Eye (tissue), 1 donor: ENCODE results near the gene MSTO1.
A peak's percentile ranks its signal among the peaks of the same experiment; 100 is the strongest.
"Not testable (repeated sequence)": the region's sequence is repeated elsewhere in the genome, so short reads cannot be mapped to it uniquely, and the experiment has no call there.

ENCODE experiments used
- DNase-seq: peaks from one replicate; pipeline ENCODE4 v3.0.0-alpha.2; 2015

The MSTO1 gene

DNA sequence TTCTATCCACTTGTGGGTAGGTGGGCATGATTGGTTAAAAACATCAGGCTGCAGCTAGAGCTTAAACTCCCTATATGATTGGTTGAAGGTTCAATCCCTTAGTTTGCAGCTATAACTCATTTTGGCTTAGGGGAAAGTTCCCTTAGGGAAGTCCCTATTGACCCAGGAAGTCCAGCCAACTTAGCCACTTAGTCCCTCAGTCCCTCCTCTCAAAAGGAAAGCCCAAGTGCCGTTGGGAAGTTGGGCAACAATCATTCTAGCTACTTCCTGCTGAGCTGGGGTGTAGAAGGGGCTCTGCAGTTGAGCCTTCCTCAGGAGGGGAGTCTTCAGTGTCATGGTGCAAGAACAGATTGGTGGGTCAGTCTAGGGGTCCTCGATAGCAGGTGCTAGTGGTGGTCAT, 12.2 kb downstream of the MSTO1 start:
- DNase-seq: no peak

DNA sequence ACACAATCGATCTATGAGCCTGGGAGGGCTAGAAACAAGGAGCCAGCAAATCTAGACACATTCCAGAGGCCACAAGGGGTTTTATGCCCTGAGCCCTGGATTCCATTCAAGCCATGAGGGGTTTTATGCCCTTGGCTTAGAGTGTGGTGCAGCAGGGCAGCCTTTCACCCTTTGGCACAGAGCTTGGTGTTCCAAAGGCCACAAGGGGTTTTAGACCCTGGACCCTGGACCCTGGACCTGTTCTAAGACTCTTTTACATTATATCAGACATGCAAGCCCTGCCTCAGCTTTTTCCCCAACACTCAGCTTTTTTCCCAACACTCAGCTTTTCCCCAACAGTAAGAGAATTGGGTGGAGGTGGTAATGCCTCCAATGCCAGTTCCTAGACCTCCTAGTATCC, 13.3 kb downstream of the MSTO1 start:
- DNase-seq: no peak

DNA sequence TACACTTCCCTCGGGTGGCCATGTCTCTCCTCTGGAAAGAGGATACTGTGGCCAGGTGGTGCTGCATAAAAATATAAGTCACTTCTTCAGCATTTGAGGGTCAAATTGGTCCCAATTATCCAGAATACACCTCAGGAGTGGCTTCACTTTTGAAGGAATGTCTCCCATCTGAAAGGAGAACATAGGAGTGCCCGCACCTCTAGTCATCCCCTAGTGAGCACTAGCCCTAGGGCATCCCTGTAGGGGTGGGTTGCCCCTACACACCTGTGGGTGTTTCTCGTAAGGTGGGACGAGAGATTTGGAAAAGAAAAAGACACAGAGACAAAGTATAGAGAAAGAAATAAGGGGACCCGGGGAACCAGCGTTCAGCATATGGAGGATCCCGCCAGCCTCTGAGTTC, 16.4 kb downstream of the MSTO1 start:
- not testable (repeated sequence) for DNase-seq

DNA sequence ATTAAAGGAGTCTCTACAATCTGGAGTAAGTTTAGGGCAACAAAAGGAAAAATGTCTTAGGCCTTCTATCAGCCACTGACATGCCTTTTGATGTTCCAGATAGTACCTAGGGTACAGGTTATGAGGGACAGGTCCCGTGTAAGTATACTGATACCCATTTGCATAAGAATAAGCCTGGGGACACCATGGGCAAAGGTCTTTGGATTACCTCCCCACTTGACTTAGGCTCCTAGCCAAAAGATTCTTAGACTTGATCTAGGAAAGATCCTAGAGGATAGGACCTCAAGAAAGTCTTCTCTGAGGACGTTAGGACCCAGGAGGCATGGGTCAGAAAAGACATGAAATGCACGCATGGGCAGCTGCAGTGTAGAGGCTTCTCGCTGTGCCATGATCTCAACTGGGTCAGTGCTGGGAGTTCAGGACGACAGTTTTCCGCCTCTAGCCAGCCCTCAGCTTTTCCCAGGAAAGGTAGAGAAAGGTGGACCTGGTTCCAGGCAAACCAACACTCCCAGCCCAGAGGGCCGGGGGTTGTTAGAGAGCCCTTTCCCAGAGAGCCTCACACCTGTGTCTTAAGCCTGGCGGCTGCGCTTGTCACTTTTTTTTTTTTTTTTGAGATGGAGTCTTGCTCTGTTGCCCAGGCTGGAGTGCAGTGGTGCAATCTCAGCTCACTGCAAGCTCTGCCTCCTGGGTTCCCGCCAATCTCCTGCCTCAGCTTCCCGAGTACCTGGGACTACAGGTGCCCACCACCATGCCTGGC, 26.6 kb downstream of the MSTO1 start:
- no peak for DNase-seq

DNA sequence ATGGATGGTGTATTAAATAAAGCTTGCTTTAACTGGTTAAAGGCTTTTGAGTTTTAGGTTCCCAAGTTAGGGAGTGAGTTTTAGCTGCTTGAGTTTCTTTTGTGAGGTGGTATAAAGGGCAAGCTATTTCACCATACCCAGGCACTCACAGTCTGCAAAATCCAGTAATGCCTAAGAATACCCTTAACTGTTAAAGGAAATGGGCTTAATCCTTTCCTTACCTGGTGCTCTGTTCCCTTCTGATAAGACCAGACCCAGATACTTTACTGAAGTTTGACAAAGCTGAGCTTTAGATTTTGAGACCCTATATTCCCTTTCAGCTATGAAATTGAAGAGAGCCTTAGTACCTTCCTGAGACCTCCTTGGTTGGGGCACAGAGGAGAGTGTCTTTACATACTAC, 30.3 kb downstream of the MSTO1 start:
- no peak for DNase-seq

DNA sequence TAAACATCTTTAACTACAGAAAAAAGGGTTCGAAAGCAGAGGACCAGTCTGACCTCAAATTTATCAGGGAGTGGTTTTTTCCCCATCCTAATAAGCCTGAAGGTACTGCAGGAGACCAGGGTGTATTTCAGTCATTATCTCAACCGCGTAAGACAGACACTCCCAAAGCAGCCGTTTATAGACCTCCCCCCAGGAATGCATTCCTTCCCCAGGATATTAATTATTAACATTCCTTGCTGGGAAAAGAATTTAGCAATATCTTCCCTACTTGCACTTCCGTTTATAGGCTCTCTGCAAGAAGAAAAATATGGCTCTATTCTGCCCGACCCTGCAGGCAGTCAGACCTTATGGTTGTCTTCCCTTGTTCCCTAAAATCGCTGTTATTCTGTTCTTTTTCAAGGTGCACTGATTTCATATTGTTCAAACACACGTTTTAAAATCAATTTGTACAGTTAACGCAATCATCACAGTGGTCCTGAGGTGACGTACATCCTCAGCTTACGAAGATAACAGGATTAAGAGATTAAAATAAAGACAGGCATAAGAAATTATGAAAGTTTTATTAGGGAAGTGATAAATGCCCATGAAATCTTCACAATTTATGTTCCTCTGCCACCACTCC, 32.7 kb downstream of the MSTO1 start:
- DNase-seq: not testable (repeated sequence)

DNA sequence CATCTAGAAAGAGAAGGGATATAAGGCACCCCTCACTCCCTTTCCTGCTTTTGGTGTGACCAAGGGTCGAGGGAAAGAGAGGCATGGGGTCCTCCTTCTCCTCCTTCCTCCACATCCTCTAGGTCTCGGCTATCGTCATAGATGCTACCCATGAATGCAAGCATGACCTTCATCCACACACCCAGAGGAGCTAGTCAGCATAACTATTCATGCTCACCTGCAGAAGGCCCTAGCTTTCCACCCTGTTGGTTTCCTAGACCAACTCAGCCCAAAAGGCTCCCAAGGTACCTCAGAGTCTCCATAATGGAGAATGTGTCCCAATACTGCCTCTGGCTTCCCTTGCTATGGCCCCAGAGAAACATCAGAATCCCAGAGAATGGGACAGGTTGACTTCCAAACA, 33.2 kb downstream of the MSTO1 start:
- DNase-seq: no peak

DNA sequence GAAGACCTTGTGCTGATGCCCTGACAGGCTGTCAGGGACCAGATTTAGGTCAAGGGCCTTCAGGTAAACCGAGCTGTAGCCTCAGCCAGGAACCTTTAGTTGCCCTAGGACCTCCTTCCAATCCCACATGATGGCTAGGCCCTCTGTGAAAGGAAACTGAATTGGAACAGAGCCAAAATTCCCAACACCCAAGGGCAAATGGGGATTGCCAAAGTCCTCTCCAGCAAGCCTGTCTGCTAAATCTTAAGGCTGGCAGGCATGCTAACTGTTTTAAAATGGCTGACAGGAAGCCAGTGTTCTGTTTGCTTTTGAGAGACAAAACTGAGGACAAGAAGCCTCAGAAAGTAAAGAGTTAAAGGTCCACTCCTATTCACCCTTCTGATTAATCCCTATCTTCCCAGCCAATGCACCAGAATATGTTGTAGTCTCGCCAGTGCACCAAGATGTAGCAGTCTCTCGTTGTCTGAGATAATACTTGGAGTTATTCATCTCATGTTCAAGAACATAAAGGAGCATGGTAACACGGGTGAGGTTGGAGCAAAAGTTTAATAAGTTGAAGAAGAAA, 35.1 kb downstream of the MSTO1 start:
- DNase-seq: no peak

DNA sequence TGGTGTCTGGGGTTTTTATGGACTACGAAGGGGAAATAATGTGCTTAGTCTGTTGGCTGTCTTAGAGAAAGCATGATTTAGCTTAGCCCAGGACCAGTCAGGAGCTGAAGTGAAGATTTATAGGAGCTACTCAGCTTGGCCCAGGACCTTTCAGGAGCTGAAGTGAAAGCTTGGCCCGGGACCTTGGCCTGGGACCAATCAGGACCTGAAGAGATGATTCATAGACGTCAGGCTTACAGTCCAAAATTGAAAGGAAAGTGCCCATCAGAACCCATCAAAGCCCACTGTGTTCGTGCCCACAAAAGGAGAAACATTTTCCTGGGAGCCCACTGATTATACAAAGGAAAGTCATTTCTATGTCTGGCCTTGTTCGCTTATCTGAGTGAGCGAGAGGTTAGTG, 35.6 kb downstream of the MSTO1 start:
- DNase-seq: no peak

DNA sequence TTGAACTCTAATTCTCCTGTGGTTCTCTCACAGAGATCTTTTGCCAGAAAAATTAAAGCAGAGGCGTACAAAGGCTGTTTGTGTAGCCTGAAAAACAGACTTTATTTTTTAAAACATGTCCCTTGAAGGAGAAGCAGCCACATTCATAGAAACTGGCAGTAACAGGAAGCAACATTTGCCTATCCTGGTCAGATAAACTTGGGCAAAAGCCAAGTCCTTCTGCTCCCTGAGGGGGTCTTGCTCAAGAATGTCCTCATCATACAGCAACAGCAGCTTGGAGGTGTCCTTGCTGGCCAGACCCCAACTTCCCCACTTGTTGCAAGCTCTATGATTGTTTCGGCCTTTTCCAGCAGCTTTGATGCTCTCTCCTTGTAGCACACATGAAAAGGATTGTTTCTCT, 36.3 kb downstream of the MSTO1 start:
- no peak for DNase-seq

DNA sequence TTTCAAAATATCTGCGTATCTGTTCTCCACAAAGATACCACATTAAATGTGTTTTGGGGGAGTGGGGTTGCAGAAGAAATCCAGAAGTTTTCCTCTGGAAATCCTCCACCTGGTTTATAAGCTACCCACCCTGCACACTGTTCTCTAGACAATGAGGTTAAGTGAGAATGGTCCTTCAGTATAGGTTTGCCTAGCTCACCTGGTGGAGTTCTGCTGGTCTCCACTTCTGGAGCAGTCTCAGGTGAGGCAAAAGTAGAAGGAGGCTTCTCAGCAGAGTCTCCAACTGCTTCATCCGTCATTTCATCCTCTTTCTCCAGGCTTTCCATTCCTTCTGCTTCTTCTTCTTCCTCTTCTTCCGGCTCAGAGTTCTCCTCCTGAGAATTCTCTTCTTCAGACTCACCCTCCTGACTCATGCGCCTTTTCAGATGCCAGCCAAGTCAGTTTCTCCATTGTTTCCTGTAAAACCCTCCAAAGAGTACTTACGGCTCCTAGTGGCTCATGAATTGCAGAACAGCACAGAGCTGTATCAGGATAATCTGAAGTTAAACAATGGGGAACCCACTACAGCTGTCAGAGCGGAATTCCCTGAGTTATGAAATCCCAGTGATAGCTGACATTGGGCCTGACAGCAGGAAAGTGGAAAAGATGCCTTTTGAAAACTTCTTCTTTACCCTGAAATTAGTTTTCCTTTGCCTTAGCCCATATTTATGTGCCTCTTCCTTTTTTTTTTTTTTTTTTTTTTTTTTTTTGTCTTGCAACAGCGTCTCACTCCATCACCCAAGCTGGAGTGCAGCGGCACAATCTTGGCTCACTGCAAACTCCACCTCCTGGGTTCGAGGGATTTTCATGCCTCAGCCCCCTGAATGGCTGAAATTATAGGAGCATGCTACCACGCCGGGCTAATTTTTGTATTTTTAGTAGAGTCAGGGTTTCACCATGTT, 38.5 kb downstream of the MSTO1 start:
- peak; percentile 48 for DNase-seq

DNA sequence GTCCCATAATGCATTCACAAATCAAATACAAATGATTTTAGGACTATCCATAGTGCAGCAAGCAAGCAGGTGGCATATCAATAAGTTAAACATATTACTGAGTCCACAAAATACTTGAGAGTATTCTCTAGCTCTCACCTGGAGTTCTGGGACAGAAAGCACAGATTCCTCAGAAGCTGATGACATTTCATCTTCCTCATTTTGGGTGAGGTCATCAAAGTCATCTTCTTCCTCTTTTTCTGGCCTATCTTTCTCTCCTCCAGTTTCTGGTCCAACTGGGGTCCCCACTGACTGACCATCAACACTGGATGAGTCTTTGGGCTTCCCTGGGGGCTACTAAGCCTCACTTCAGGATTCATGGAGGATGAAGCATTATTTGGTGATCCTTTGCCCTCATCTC, 39.7 kb downstream of the MSTO1 start:
- no peak for DNase-seq

DNA sequence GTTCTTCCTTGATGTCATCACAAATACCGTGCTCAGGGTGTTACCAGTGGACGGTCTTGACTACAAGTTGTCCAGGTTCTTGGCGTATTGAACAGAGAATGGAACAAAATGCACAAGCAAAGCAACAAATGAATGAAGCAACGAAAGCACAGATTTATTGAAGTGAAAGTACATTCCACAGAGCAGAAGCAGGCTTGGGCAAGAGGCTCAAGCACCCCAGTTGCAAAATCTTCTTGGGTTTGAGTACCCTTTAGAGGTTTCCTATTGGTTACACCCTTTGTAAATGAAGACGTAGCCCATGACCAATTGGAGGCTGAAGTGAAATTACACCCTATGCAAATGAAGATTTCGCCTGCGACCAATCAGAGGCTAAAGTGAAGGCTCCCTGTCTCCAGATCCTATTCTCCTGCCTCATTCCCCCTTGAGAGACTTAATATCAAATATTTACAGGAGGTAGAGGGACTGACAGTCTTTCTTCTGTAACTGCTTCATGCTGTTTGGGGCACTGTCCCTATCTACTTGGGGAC, 40.3 kb downstream of the MSTO1 start:
- no peak for DNase-seq

DNA sequence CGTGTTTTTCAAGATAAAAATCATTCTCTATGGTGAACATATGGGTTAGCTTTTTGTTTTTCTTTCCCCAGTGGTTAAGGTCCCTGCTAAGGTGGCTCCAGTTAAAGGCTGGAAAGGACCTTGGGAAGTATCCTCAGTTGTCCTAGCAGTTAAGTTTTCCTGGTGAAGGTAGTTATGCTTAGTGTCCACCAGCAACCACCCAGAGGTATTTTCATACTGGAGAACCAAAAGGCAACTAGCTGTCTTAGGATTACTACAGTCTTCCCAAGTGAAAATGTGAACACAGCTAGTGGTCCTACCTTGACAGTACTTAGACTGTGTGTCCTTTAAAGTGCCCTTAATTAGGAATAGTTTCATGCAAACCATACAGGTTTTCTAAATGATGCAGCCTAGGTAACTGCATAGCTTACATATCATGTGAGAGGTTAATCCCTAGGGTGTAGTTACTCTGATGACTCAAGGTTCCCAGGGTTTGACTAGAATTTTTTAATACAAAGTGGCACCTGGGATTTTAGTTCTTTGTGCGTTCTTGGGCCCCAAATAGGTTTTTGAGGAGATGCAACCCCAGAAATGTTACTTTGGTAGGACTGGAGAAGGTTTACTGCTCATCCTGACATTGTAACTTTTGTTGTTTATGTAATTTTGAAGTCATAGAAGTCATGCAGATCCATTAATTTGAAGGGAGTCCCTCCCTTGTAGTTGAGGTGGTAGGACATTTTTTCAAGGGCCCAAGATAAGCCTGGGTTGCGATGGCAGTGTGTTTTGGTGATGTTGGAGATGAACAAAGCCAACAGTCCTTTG, 42.0 kb downstream of the MSTO1 start:
- DNase-seq: no peak

DNA sequence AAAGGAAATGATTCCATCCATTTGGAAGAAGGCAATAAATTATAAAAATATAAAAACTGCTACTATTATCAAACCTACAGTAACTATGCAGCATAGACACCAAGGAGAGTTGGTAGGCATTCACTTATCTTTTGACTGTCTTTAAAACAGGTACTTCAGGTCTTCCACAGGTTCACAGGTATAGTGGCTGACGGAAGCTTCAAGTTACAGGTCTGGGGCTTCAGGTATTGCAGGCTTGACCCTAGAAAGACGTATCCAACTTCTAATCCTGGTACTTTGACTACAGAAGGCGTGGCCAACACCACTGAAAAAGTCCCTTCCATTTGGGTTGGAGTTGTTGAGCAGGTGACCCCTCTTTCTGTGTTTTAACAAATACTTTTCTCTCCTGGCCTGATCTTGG, 42.9 kb downstream of the MSTO1 start:
- no peak for DNase-seq

DNA sequence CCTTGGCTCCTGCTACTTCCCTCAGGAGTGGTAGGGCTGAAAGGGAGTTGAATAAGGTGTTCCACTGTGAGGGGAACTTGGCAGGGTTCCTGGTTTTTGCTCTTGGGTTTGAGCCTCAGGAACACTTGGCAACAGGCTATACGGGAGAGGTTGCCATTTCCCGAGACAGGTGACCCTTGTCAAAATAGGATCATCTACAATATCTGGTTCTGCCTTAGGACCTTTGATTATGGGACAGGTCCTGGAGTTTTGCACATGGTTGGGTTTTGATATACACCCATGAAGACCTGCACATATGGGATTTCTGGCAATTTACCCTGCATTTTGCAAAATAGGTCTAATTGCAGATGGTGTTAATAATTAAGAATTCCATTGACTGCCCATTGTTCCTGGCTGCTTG, 47.4 kb downstream of the MSTO1 start:
- no peak for DNase-seq

DNA sequence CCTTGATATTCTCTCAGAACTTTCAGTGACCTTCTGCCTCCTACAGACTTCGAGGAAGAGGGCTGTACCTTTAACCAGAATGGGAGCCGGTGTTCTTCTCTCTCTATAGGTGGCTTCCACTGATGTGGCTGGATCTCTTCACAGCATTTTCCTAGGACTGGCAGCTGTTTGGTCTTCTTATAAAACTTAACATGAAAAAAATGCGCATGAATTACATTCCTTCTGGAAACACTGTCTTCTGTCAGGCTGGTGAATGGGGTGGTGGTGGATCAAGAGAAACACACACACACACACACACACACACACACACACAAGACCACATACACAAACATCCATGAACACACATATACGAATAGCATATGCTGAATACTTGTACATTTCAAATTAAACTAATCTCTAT, 51.2 kb downstream of the MSTO1 start:
- DNase-seq: not testable (repeated sequence)
